ENCODE data around the gene IPO8.

Gene IPO8

DNA sequence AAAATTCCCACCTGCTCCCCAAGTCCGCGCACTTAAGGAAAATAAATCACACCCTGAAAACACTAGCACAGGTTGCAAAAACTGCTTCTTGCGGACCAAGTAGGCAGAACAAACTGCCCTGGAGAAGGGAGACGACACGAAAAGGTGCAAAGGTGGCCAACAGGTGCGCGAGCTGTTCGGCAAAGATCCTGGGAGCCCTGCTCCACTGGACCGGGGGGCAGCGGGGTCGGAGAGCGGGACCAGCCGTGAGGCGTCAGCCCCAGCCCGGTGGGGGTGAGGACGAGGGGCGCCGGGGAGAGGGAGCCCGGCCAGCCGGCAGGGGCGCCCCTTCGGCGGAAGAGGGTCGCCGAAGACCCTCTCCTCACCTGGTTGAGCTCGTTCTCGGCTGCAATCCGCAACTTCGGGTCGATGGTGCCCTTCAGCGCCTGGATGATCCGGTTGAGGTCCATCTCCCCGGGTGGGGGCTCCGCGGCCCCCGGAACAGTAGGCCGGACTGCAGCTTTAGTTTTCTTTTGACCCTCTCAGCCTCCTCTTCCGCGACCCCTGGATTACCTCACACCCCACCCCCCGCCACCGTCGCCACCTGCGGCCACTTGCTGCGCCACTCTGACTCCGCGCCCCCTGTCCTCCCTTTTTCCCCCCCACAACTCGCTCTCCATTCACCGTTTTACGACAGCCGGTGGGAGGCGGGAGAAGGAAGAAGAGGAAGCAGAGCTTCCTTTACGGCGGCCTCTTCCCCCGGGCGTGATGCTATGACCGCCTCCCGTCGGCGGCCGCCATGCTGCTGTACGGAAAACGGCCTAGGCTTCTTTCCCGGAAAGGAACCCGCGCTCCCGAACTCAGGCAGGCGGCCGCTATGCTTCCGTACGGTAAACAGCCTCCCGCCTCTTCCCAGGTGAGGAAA is at the start of gene IPO8:
IPO8 (minus strand) TSS at position 671 of the 904 bp plus-strand sequence; CDS start at position 449, 222 bp downstream.
- DNase-seq = peak; percentile 87

DNA sequence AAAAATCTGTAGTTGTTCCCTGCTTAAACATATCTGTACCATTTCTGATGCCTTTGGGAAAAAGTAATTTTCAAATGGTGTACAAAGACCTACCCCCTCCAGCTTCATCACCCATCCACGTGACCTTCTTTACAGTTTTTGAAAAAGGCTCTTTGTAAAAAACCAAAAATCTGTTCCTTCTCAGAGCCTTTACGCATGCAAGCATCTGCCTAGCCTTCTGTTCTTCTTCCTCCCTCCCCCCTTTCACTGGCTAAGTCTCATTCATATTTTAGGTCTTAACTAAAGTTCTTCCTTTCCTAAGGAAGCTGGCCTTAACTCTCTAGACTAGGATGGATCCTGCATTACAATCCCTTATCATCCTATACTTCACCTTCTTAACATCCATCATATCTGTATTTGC is 48.7 kb upstream of the IPO8 start:
- no peak for DNase-seq

GRCh38 chr12:30740274-30740673 is 44.6 kb upstream of the IPO8 start:
- DNase-seq = no peak

GRCh38 chr12:30739020-30739419 is 43.4 kb upstream of the IPO8 start:
- no peak for DNase-seq

- DNase-seq = no peak
Observed at GRCh38 chr12:30732954-30733637, 37.4 kb upstream of the IPO8 start.

DNA sequence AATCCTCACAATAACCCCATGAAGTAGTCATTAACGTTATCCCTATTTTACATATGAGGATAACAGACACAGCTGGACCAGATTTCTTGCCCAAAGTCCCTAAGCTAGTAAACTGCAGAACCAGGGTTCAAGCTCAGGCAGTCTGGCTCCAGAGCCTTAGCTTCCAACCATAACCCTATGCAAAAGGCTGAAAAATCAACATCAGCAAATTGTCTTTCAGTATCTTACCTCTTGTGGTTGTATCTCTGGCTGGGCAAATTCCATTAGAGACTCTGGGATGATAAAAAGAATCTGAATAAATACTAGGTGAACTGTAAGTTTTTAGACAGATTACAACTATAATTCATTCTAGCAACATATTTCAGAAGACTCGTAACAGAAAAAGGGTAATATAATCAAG is 34.3 kb upstream of the IPO8 start:
- DNase-seq = no peak

GRCh38 chr12:30729547-30729946 is 33.9 kb upstream of the IPO8 start:
- no peak for DNase-seq

DNA sequence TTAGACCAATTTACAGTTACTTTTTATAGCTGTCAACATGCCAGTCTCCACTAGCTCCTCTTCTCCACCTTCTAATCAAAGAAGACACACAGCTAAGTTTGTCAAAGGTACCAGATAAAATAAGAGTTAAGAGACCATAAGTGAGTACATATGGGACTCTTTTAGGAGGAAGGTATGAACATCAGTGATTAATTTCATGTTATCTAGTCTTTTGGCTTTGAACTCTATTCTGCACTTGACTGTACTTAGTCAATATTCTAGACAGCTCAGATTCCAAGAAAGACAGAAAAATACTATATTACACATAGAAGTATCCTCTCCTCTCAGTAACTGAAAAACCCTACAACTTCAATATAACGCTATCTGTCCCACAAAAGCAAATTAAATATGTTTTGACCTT is 31.0 kb upstream of the IPO8 start:
- DNase-seq = no peak

GRCh38 chr12:30725739-30726138 is 30.1 kb upstream of the IPO8 start:
- no peak for DNase-seq

DNA sequence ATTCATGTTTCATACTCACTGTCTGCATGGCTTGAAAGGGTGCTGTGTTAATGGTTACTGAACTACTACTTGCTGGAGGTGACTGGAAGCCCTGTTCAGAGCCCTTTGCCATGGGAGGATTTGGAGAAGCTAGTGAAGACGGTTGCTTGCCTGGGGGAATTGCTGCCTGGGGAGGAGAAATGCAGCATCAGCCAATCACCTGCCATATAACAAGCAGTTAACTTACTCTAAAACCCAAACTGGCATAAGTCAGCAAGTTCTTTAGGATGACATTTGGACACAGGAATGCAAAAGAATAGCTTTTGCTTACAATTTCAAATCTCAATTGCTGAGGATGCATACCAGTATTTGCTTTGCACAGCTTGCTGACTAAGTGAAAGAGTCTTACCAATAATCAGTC is 23.4 kb upstream of the IPO8 start:
- no peak for DNase-seq

DNA sequence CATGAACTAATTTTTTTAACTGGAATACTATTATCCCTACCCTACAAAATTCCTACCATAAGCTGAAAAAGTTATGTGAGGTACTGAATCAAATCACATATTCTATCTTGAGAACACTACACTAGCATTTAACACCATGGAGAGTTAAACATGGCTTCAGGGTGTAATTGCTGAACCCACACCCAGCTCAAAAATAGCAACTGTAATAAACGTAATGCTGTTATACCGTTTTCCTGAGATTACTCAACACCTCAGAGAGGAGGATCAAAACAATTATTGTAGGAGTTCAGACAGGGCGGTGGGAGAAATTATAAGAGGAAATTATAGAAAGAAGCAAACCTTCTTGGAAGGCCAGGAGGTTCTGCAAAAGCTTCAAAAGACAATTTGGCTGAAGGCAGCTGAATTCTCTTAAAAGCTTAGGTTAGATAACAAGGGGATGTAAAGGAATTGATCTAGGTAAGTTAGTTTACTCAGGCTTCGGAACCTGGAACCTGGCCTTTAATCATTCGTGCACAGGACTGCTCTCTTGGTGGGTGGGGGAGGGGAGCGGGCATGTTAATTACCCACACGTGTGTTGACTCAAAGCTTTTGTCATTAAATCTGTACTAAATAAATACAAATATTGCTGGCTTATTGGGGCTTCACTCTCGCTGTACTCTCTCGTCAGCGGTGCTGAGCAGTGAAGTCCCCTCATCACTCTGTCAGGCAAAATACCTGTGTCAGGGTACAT is 12.1 kb upstream of the IPO8 start:
- DNase-seq = no peak

- DNase-seq = no peak
Observed at GRCh38 chr12:30706476-30706875, 10.8 kb upstream of the IPO8 start.

GRCh38 chr12:30701056-30701455 is 5.4 kb upstream of the IPO8 start:
- no peak for DNase-seq

DNA sequence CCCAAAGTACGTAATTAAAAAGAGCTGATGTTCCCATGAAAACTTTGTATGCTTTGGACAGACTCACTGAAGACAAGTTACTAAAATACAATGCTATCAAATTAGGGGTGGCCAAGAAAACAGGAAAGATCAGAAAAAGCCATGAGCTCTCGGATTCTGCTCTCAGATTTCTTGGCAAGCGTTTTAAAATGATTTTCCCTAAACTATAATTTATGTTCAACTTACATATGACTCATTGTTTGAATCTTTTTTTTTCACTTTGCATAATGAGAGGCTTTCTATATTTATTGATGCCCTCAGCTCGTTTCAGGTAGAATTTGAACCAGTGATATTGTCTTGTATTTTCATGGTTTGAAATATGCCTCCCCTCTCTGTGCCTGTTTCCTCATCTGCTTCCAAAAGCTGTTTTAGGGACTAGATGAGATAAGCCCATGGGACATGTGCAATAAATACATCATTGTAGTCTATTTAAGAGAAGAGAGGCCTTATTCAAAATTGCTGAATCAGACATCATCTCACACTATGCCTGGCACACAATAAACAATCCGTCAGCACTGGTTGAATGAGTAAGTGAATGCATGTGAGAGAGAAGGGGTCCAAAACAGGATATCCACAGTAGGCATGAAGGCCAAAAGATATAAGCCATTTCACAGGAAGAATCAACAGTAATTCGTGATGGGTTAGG is 4.7 kb upstream of the IPO8 start:
- no peak for DNase-seq

GRCh38 chr12:30698346-30698745 is 2.7 kb upstream of the IPO8 start:
- DNase-seq = no peak

DNA sequence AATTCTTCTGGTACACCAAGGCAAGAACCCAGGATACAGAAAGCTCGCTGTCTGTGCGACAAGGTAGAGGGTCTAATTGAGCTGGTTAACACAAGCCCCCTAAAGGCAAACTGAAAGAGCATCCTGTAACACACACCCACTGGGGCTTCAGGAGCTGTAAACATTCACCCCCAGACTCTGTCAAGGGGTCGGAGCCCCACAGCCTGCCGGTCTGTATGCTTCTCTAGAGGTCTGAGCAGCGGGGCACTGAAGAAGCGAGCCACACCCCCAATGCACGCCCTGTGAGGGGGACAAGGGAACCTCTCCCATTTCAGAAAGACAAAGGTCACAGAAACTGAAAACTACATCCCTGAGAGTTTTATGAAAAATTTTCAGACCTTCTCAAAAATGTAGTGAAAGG is 1.3 kb upstream of the IPO8 start:
- no peak for DNase-seq

GRCh38 chr12:30696486-30696885 is 817 bp upstream of the IPO8 start:
- DNase-seq = no peak

DNA sequence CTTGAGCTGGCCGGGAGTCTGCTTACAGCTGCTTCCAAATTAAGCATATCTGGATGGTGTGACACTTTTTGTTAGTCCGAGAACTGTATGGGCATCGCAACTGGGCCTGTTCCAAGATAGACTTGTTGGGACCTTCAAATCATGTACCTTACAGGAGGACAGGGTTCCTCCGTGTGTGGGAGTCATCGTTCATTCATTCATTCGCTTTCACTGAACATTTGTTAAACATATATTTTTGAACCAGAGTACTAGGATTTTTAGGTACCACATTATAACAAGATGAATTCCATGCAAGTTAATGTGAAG is 387 bp upstream of the IPO8 start:
- DNase-seq = no peak

DNA sequence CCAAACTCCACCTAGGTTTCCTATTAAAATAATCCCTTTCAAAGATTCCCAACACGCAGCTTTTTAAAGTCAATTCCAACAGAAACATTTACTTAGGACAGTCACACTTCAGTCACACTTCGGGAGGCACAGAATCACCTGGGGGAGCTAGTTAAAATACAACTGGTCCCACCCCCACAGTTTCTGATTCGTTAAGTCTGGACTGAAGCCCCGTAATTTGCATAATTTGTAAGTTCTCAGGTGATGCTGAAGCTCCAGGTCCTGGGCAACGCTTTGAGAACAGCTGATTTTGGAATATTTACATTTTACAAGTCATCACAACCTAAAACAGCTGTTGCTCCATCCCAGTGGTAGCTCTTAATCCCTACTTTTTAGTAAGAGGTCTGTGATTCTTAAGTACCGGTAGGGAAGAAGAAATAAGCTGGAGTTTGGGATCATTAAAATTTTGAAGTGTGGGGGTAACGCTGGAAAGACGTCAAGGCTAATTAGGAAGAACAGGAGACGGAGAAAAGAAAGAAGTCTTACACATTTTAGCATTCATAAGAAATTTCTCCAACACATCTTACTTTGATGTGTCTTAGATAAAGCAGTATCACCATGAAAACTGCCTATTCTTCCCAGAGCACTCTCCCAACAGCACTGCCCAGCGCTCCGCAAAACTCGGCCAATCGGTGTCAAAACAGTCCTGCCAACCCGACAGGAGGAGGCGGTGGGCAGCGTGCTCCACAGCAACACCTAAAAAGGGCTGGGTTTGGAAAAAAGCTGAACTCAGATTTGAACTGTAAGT is 1.1 kb downstream of the IPO8 start:
- no peak for DNase-seq

GRCh38 chr12:30692470-30692869 is 3.2 kb downstream of the IPO8 start:
- DNase-seq = no peak

DNA sequence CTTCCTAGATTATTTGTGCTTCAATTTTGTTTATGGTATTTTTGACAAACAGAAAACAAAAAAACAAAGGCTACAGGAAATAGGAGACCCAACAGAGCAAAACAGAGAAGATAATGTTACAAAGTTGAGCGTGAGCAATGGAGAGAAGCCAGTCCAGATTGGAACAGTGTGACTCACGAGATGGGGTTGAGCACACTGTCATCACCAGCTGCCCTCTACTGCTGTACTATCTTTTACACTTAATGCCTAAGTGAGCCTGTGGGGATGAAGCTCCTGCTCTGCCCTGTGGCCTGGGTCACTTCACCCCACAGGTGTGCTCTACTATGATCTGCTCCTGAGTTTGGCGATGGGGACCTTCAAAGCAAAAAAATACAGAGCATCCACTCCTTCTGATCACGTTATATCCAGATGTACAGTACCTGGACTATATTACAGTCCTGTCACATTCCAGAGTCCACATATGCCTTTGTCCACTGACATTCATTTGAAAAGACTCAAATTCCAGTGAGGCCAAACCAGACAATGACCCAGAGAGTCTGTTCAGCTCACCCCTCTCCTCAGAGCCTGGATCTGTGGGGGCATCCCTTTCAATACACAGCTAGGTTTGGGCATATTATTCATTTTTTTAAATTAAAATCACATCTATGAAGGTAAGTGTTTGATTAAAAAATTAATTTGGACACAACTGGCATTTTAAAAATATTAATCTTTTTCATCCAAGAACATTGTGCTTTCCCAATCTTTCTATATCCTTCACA is 4.4 kb downstream of the IPO8 start:
- DNase-seq = no peak

Measured in stimulated activated CD8-positive, alpha-beta memory T cell treated with anti-CD3 and anti-CD28 coated beads, Interleukin-4, amount 100 ng/mL, for 48 hours (primary cell).